ENCODE results near the gene DENND4A.
"Not testable (repeated sequence)": the region's sequence is repeated elsewhere in the genome, so short reads cannot be mapped to it uniquely, and the experiment has no call there.

Gene DENND4A

DNA sequence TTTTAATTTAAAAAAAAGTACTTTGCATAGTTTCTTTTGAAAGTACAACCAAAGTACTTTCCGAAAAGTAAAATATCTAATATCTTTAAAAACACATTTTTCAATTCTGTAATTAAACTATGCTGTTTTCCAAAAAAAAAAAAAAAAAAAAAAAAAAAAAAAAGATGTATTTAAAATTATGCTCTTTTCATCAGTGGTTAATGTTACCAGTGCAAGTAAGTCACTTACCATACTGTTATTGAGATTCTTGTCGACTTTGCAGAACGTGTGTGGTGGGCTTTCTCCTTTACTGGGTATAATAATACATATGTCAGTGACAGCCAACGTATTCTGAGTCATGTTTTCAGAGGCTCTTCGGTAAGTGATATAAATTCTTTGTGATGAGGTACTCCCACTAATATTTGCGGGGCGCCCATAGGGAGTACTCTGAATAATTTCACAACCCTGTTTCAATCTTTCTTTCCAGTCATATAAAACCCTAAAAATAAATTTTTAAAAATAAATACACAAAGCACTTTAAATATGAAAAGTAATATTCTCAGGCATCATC, 39.9 kb downstream of the DENND4A start:
- no peak for DNase-seq

DNA sequence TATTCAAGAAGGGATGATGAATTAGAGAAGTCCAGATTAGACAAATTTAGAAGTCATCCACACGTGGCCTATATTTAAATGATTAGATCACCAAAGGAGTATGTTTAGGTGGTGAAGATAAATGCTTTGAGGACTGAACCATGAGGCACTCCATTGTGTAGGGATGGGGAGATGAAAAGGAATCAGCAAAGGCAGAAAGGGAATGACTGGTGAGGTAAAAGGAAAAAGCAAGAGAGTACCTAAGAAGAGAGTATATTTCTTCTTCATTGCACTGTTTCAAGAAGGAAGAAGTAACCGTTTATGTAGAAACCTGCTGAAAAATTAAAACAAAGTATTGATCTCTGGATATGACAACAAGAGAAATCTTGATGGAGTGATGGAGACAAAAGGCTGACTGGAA, 40.7 kb downstream of the DENND4A start:
- no peak for DNase-seq

DNA sequence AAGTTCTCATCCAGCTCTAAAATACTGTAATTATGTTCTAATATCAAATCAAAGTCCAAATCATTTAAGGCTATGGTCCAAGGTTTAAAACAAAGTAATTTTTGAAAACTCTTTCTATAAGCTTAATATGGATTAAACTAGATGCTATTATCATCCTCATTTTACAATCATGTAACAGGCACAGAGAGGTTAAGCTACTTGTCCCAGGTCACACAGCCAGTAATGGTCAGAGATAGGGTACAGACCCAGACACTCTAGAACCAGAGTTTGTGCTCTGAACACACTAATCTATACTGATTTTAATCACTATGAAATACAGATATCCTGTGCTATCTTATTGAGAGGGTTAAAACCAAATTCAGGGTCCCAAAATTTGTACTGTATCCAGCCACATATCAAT, 44.8 kb downstream of the DENND4A start:
- no peak for DNase-seq

DNA sequence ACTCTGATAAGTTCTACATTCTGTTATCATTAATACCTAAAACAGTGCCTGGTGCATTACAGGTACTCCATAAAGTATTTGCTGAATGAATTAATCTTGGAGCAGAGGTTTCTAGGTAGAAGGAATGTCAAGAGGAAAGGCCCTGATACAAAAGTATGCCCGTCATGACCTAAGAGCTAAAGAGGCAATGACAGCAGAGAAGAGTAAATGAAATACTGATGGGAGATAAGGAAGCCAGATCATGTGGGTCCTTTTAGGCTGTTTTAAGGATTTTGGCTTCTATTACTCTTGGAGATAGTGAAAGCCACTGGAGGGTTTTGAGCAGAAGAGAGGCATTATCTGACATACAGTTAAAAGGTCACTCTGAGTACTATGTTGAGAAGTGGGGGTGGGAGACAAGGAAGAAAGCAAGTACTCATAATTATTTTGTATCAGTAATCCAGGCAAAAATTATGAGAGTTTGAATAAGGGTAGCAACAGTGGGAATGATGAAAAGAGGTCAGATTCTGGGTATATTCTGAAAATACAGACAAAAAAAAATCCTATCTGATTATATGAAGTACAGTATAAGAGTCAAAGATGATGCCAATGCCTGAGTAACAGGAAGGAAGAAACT, 48.3 kb downstream of the DENND4A start:
- DNase-seq: no peak

DNA sequence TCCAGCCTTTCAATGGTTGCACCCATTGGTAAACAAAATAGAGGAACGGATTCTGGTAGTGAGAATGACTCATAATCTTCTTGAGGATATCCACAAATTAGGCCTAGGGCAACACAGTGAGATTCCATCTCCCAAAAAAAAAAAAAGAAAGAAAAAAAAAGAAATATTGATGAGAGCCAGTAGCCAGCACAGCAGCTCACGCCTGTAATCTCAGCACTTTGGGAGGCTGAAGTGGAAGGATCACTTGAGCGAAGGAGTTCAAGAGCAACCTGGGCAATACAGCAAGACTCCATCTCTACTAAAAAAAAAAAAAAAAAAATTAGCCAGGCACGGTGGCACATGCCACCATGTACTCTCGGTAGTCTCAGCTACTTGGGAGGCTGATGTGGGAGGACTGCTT, 51.9 kb downstream of the DENND4A start:
- no peak for DNase-seq

DNA sequence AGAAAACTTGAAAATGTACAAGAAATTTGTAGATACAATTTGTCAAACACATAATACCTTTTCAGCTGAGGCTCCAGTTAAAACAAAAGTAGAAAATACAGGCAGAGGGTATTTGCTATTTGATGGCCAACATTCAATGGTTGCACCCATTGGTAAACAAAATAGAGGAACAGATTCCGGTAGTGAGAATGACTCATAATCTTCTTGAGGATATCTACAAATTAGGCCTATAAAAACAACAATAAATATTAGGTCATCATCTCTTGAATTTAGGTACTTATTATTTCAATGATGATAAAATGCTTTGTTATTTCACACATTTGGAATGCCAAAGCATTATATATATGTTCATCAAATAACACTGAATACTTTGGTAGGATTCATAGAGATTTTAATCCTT, 53.4 kb downstream of the DENND4A start:
- DNase-seq: no peak

DNA sequence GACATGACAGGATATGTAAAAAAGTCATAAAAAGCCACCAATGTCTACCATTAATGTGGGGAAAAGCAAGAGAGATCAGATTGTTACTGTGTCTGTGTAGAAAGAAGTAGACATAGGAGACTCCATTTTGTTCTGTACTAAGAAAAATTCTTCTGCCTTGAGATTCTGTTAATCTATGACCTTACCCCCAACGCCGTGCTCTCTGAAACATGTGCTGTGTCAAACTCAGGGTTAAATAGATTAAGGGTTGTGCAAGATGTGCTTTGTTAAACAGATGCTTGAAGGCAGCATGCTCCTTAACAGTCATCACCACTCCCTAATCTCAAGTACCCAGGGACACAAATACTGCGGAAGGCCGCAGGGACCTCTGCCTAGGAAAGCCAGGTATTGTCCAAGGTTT, 58.5 kb downstream of the DENND4A start:
- DNase-seq: not testable (repeated sequence)

DNA sequence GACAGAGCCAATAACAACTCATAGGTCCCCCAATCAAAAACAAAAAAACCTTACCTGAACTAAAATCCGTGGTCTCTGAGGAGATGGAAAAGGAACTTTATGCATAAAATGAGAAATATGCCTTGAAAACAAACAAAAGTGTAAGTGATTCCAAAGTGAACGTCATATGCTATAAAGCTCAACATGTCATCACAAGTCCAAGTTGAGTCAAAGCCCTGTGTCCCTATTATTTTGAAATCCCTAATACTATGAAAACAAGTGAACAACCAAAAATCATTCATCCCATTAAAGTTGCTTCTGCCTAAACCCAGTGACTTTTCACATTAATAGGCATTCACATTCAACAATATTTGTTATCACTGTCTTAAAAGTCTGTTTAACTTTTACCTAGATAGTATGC, 59.4 kb downstream of the DENND4A start:
- no peak for DNase-seq

DNA sequence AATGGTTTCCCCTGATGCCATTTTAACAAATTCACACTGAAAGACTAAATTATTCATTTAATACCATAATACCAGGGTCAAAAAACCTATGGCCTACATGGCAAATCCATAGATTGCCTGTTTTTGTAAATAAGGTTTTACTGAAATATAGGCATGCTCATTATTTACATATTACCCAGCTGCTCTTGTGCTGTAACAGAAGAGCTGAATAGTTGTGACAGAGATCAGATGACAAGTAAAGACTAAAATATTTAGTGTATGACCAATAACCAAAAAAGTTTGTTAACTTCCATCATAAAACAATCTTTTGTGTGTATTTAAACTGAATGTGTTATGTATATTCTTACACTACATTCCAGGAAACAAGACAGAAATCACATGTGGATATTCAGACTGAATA, 60.2 kb downstream of the DENND4A start:
- DNase-seq: no peak

DNA sequence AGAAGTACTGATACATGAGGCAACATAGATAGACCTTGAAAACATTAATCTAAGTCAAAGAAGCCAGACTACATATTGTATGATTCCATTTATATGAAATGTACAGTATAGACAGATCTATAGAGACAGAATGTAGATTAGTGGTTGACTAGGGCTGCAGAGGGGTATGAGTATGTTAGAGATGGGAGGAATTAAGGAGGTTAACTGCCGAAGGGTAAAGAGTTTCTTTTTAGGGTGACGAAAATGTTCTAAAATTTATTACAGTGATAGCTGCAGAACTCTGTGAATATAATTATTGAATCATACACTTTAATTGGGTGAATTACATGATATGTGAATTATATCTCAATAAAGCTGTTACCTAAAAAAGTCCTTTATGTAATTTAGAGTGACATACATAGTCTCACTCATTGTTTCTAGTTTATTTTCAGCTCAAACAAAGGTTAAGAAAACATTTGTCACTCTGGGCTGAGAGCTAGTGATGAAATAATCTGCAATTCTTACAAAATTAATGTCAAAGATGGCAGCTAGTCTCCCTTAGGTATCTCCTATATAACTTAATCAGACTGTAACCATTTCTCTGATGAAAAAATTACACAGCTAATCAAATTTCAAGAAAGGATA, 61.4 kb downstream of the DENND4A start:
- DNase-seq: no peak

DNA sequence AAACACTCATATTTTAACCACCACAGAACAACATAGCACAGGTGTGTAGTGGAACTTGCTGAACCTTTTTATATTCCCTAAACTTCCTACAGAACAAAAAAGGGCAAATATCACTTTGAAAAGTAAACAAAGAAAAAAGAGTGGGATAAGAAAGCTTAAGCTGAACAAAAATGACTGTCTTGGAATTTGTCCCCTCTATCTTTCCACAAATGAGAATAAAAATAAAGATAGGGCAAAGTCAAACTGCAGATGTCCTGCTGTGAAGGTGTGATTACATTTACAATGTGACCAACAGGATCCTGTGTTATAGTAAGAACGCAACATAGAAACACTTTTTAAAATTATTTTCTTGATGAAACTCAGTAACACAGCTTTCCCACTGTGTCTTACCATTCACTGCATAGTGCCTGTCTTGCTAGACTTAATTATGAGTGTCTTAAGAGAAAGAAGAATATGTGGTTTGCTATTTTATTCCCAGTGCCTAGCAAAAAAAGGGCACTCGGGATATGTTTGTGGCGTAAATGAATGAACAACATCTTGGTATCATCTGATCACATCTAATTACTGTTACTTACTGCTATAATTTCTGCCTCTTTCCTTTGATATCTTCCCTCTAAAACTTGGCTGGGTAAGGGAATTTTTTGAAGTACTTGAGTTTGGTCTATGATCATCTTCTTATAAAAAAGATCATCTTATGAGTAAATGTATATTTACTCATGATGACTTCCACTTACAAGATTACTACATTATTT, 67.5 kb downstream of the DENND4A start:
- DNase-seq: no peak

DNA sequence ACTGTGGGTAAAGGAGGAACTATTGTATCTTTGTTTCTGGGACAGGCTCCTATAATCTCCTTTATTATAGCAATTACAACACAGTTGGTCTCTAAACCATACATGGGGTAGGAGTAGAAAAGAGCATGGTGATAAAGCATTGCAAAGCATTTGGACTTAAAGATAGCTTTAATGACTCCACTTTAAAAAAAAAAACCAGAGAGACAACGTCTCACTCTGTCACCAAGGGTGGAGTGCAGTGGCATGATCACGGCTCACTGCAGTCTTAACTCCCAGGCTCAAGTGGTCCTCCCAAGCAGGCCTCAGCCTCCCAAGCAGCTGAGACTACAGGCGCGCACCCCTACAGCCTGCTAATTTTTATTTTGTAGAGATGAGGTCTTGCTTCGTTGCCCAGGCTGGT, 68.2 kb downstream of the DENND4A start:
- DNase-seq: no peak

DNA sequence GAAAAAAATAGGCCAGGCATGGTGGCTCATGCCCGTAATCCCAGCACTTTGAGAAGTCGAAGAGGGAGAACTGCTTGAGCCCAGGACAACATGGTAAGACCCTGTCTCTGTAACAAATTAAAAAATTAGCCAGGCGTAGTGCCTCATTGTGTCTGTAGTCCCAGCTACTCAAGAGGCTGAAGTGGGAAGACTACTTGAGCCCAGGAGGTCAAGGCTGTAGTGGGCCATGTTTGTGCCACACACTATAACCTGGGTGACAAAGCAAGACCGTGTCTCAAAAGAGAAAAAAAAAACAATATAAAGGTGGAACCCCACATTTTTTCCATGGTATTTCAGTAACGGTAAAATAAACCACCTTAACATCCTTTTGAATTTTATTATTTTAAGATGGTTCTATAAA, 69.9 kb downstream of the DENND4A start:
- no peak for DNase-seq

DNA sequence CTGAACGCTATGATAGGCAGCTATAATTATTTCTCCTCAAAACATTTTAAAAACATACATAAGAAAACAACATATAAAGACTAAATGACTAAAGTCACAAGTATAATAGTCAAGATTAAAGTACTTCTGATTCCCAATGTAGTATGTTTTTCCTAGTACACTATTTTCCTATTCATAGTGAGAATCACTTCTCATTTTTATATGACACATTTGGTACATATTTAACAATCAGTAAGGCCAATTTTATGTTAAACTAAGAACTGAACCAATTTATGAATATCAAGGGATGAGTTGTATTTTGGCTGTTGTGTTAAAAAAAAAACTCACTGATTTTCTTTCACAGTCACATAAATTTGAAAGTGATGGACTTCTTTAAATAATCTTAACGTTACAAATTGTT, 79.7 kb downstream of the DENND4A start:
- no peak for DNase-seq

DNA sequence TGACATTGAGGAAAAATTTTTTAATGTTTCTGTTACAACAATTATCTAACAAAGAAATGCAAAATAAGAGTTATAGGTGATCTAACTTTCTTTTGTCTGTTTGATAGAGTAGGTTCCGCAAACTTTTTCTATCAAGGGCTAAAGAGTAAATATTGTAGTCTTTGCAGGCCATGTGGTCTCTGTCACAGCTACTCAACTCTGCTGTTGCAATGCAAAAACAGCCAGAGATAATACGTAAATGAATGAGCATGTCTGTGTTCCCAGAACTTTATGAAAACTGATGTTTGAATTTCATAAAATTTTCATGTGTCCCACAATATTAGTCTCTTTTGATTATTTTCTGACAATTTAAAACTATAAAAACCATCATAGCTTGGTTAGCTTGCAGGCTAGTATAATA, 97.0 kb downstream of the DENND4A start:
- DNase-seq: no peak

DNA sequence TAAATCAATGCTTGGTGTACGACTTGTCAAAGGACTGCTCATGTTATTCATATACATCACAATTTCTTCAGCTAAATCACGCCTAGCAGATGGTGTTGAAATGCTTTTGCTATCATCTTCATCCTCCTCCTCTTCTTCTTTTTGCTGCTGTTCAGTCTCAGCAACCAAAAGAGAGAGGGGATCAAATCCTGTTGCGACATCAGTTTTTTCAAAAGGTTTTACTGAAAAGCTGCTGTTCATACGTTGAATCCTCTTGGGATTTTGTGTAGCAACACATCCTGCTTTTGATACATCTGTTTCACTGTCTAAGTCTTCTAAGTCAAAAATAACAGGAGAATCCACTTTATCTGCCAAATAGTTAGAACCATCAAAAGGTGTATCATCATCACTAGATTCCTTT, 101.3 kb downstream of the DENND4A start:
- no peak for DNase-seq

DNA sequence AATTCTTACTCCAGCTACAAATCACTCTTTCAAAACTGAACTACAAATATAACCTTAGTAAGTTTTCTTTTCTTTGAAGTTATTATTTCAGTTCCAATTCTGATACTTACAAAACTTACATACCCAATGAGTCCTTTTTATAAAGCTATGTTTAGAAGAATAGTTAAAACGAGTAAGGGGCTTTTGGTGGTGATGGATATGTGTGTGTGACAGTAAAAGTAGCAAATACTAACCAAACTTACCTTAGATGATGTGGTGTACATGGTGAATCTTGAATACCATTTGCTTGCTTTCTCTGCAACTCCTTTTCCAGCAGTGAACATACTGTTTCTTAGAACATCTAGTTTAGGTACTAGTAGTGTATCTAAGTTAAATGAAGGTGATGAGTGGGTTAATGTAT, 101.9 kb downstream of the DENND4A start:
- DNase-seq: no peak

DNA sequence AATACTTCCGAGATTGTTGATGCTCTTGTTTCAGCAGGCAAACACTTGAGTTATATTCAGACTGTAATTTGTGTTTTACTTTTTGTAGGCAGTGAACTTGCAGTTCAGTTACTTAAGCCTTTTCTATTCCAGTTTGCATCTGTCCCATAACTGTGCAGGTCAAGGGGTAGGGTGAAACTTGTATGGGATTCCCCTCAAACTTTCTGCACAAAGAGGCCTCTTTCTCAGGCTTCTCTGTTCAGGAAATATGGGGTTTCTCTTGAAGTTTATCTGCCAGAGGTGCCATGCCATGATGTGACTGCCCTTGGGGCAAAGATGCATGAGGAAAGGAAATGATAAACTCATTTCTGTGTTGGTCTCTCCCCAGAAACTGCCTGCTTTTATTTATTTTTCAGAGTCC, 103.6 kb downstream of the DENND4A start:
- DNase-seq: no peak

DNA sequence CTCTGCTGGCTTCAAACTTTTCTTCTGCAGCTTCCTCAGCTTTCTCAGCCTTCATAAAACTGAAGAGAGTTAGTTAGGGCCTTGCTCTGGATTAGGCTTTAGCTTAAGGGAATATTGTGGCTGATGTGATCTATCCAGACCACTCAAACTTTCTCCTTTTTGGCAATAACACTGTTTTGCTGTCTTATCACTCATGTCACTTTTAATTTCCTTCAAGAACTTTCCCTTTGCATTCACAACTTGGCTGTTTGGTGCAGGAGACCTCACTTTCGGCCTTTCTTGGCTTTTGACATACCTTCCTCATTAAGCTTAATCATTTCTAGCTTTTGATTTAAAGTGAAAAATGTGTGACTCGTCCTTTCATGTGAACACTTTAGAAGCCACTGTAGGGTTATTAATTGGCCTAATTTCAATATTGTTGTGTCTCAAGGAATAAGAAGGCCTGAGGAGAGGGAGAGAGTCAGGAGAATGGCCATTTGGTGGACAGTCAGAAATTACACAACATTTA, 109.6 kb downstream of the DENND4A start:
- DNase-seq: no peak

DNA sequence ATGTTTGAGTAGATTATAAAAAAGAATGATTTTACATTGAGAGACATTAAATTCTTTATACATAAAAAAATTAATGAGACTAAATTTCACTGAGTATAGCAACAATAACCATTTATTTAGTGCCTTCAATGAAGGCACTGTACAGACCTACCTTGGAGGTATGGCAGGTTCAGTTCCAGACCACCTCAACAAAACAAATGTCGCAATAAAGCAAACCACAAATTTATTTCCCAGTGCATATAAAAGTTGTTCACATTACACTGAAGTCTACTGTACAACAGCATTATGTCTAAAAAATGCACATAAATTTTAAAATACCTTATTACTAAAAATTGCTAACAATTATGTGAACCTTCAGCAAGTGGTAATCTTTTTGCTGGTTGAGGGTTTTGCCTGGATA, 111.5 kb downstream of the DENND4A start:
- no peak for DNase-seq

DNA sequence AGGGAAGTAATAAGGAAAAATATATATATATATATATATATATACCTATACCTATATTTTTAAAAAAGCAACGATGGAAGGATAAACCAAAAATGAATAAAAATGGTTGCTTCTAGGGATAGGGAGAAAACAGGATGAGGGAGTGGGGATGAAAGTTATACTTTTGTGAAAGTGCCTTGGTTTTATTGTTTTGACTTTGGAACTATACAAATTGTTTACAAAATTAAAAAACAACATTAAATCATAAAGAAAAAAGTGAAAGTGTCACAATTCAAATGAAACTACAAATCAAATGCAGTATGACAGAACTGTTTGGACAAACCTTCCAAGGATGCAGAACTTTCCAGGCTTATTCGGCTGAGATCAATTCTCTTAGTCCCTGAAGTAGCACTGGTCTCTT, 116.0 kb downstream of the DENND4A start:
- DNase-seq: no peak

DNA sequence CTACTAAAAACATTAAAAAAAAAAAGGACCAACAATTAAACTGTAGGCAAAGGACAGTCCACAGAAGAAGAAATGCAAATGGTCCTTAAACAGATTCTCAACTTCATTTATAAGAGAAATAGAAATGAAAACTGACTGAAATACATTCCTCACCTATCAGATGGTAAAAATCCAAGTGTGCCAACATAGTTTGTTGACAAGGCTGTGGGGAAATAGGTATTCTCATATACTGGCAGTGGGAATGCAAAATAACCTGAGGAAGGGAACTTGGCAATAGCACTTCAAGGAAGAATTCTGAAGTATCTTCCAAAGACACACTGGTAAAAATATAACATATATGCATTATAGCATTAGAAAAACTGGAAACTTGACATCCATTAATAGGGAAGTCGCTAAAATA, 116.5 kb downstream of the DENND4A start:
- DNase-seq: no peak

DNA sequence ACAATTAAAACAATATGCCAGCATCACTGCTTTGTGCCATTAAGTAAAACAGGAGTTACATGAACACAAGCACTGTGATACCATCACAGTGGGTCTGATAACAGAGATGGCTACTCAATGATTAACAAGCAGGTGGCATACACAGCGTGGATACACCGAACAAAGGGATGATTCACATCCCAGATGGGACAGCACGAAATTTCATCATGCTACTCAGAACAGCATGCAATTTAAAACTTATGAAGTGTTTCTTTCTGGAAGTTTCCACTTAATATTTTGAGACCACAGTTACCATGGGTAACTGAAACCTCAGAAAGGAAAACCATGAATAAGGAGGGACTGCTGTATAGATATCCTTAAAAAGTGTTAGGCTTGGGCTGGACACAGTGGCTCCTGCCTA, 125.8 kb downstream of the DENND4A start:
- DNase-seq: no peak

DNA sequence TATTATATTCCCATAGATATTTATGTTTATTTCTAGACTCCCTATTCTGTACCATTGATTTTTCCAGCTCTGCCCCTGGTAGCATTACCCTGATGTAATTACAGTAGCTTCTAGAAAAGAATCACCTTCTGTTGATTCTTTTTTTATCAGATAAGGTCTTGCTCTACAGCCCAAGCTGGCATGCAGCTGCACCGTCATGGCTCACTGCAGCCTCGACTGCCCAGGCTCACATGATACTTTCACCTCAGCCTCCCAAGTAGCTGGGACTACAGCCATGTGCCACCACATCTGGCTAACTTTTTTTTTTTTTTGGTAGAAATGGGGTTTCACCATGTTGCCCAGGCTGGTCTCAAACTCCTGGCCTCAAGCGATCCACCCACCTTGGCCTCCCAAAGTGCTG, 128.6 kb downstream of the DENND4A start:
- DNase-seq: no peak

Measured in NCI-H748 treated with DMSO at 0.1 percent for 48 hours (cell line).